G401 (cell line): ENCODE results near the gene PFKFB4. TPM values are rescaled to one million over a fixed set of nuclear protein-coding genes. Genes with fewer than 3 reads are reported as not detected.
"Not testable (repeated sequence)": the region's sequence is repeated elsewhere in the genome, so short reads cannot be mapped to it uniquely, and the experiment has no call there.

Experiments
- DNase-seq: peaks from one replicate; pipeline ENCODE4 v3.0.0-alpha.2; 2015; ENCODE audit warnings: low spot score
- in situ Hi-C: cut with HindIII; loops from 2 replicates; pipeline ENCODE4 v1.10.0; 2016; ENCODE audit warnings: low sequenced_read_pairs, mixed read lengths
- total RNA-seq: library from RNA; depleted of rRNA; stranded (reverse); fragments of >200 nt; shearing (Covaris generic); gene quantifications from 2 replicates; pipeline ENCODE4 v1.2.3, GENCODE V29; 2014

PFKFB4 gene
- total RNA-seq, 1 experiment from 2014 or later: 18.8 TPM

- DNase-seq: no peak
- in situ Hi-C loops: no loop called here
These were observed 12.5 kb downstream of the PFKFB4 start for GRCh38 chr3:48544141-48544540.

DNA sequence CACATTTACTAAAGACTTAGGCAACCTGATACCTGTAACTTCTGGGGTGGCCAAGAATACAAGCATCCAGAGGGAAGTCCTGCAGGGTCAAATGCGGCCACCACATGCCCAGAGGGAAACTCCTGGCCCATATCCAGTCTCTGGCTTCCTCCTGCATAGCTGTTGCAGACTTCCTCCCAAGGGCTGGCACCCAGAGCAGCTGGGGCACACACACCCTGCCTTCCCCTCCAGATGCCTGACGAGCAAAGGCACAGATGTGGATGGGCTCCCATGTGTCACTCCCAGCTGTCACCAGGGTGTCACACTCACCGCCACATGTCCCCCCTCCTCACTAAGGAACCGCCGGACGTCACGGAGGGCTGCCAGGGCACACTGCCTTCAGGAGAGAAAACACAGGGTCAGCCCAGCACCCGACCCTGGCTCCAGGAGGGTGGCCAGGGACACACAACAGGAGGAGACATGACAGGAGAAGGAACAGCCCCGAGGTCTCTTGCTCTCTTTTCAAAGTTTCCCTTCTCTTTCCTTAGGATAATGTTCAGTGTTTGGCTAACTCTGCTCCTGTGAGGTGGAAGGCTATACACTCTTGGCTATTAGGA, 13.2 kb downstream of the PFKFB4 start:
- no peak for DNase-seq
- in situ Hi-C loops: no loop called here

DNA sequence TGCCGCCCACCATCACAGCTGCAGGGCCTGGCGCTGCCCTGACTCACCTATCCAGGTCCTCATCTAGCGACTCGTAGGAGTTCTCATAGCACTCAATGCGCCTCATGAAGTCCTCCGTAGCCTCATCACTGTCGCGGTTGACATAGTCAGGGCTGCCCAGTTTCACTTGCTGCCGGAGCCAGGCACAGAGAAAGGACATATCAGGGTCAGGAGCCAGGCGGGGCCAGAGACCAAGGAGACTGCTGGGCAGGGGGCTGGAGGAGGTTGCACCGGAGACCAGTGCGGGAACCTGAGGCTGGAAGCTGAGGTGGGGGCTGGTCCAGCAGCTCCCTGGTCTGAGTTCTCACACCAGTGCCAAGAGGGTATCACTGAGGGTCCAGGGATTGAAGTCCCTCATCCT, 18.2 kb downstream of the PFKFB4 start:
- DNase-seq: no peak
- in situ Hi-C loops: no loop called here

GRCh38 chr3:48536785-48537184, 19.8 kb downstream of the PFKFB4 start:
- no peak for DNase-seq
- in situ Hi-C loops: no loop called here

DNA sequence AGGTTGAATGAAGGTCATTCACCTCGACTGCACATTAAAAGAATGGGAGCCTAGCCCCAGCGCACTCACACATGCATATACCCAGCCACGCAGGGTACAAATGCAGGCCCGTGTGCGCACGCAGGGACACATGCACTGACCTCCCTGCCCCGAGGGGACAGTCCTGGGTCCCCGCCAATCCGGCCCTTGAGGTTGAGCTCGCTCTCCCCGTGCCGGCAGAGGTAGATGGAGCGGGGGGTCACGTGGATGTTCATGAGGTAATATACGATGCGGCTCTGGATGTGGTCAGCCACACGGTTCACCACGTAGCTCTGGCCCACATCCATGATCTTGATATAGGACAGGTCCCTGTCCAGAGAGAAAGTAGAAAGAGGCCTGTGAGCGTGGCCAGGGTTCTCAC, 20.5 kb downstream of the PFKFB4 start:
- no peak for DNase-seq
- in situ Hi-C loops: no loop called here

- in situ Hi-C loops: no loop called here
- DNase-seq: no peak
These were observed 21.0 kb downstream of the PFKFB4 start for GRCh38 chr3:48535578-48535977.

GRCh38 chr3:48532977-48533337, 23.6 kb downstream of the PFKFB4 start:
- in situ Hi-C loops: no loop called here
- DNase-seq: no peak

- DNase-seq: no peak
- in situ Hi-C loops: no loop called here
These were observed 24.2 kb downstream of the PFKFB4 start for GRCh38 chr3:48532271-48532976.

- in situ Hi-C loops, DNase-seq: not testable (repeated sequence)
These were observed 25.9 kb downstream of the PFKFB4 start for GRCh38 chr3:48530701-48531100.

GRCh38 chr3:48528754-48529153, 27.8 kb downstream of the PFKFB4 start:
- in situ Hi-C loops: no loop called here
- no peak for DNase-seq

DNA sequence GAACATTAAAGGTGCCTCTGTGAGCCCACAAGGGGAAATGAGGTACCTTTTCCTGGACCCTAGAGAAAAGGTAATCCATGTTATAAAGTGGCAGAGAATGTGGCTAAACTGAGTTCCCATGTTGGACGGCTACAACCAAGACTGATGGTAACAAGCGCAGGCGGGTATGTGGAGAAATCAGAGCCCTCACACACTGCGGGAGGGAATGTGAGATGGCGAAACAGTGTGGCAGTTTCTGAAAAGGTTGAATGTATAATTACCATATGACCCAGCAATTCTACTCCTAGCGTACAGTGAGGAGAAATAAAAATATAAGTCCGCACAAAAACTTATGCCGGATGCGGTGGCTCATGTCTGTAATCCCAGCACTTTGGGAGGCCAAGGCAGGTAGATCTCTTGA, 28.6 kb downstream of the PFKFB4 start:
- in situ Hi-C loops: no loop called here

GRCh38 chr3:48524970-48525369, 31.6 kb downstream of the PFKFB4 start:
- in situ Hi-C loops: no loop called here
- DNase-seq: no peak

More for the DNA sequence above, 28.6 kb downstream of the PFKFB4 start:
- no peak for DNase-seq

- DNase-seq: no peak
- in situ Hi-C loops: no loop called here
These were observed 35.0 kb downstream of the PFKFB4 start for GRCh38 chr3:48521635-48522034.

GRCh38 chr3:48519277-48519643, 37.3 kb downstream of the PFKFB4 start:
- in situ Hi-C loops: no loop called here
- no peak for DNase-seq

DNA sequence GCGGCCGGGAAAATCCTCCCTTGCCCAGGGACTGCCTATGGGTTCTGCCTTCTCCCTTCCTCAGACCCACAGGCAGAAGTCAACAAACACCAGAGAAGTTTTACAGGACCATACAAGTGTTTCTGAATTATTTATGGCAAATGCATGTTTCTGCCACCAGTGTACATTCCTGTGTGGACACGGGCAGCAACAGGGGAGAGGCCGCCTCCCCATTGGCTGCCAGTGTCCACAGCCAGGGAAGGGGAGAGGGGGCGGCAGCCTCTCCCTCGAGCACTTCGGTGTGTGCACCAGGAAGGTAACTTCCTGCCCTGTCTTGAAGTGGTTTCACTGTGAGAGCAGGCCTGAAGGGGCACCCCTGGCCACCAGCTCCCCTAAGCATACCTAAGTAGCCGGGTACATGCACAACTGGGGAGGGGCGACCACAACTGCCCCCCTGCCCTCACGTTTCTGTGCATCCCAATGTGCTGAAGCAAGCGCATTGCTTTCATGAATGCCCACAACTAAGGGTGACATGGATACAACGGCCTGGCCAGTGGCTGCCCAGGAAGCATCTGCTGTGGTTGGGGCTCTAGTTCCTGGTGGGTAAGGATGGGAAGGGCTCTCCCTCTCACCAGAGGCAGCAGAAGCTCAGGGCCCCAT, 37.8 kb downstream of the PFKFB4 start:
- in situ Hi-C loops: no loop called here
- DNase-seq: no peak

DNA sequence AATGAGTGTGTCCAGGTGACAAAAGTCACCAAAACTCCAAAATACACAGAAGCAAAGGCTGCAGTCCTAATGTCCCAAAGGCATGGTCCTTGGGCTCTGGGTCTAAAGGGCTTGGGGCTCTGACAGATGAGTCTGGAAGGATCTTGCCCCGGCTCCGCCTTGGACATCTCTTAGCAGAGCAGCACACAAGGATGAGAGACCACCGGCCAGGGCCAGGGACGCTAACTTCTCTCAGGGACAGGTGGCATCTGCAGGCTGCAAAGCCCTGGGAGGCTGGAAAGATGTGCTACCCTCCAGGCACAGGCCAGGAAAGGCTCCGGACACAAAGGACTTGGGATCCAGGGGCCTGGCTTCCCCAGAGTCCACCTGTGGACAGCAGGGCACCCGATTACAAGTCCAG, 38.5 kb downstream of the PFKFB4 start:
- no peak for DNase-seq
- in situ Hi-C loops: no loop called here

DNA sequence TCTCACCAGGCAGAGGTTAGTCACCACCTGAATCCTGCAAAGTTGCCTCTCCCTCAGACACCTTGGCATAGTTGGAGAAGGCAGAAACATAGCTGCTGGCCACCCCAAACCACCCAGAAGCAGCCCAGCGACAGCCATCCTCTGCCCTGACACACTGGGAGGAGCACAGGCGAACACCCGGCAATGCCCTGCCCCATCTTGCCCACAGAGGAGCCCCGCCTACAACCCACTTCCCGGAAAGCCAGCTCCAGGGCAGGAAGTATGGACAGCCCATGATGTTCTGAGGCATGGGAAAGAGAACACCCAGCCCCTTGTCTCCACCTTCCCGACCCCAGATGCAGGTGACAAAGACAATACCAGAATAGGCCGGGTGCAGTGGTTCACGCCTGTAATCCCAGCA, 40.0 kb downstream of the PFKFB4 start:
- DNase-seq: no peak
- in situ Hi-C loops: no loop called here

DNA sequence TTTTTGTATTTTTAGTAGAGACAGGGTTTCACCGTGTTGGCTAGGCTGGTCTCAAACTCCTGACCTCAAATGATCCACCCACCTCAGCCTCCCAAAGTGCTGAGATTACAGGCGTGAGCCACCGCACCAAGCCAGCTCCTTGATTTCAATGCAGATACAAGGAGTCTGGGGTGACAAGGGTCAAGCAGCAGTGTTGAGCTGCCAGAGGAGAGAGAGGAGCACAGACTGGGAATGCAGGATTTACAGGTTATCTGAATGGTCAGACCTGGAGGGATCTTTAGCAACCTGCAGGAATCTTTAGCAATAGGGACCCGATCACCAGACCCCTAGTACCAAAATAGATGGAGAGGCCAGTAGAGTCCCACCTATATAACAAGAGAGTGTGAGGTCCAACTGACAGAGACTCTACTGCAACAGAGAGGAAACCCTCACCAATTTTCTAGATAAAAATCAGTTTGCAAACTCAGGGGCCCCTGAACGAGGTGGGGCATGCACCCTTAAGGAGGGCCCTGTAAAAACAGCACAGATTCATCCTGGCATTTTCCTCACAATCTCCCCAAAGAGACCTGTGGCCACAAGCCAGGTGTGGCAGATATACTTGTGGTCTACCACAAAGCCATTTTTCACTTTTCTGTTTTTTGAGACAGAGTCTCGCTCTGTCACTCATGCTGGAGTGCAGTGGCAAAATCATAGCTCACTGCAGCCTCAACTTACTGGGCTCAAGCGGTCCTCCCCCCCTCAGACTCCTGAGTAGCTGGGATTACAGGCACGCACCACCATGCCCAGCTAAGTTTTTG, 42.0 kb downstream of the PFKFB4 start:
- in situ Hi-C loops: no loop called here
- DNase-seq: no peak

DNA sequence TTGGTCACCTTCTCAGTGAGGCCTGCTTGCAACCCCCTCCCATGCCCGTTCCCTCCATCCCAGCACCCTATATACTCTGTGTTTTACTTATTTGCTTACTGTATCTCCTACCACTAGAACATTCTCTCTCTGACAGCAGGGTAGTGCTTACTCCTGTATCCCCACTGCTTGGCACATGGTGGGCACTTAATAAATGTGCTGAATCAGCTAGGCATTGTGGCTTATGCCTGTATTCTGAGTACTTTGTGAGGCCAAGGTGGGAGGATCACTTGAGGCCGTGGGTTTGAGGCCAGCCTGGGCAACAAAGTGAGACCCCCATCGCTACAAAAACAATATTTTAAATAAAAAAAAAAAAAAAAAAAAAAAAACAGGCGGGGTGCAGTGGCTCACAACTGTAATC, 45.1 kb downstream of the PFKFB4 start:
- DNase-seq: no peak
- in situ Hi-C loops: no loop called here
